ENCODE data around the gene SURF4. TPM values are rescaled to one million over a fixed set of nuclear protein-coding genes. Genes with fewer than 3 reads are reported as not detected.

SURF4 gene
- total and polyA plus RNA-seq, 2 of the 13 experiments (the other 11 are each of a cell fraction or from before 2014, with no cell fraction given): 220 to 265 TPM

- no peak for TF ChIP-seq ZNF44 (CRISPR knock-in tag; IDR thresholded peaks at IDR 0.05)
- TF ChIP-seq NBN (conservative IDR thresholded peaks at IDR 0.05): no peak
- TF ChIP-seq, protein P1, sequence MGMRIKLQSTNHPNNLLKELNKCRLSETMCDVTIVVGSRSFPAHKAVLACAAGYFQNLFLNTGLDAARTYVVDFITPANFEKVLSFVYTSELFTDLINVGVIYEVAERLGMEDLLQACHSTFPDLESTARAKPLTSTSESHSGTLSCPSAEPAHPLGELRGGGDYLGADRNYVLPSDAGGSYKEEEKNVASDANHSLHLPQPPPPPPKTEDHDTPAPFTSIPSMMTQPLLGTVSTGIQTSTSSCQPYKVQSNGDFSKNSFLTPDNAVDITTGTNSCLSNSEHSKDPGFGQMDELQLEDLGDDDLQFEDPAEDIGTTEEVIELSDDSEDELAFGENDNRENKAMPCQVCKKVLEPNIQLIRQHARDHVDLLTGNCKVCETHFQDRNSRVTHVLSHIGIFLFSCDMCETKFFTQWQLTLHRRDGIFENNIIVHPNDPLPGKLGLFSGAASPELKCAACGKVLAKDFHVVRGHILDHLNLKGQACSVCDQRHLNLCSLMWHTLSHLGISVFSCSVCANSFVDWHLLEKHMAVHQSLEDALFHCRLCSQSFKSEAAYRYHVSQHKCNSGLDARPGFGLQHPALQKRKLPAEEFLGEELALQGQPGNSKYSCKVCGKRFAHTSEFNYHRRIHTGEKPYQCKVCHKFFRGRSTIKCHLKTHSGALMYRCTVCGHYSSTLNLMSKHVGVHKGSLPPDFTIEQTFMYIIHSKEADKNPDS (CRISPR knock-in tag; IDR thresholded peaks at IDR 0.05): 0 out of 2 replicates have a peak, but pooled peaks have one; percentile 12
- TF ChIP-seq, protein P2, sequence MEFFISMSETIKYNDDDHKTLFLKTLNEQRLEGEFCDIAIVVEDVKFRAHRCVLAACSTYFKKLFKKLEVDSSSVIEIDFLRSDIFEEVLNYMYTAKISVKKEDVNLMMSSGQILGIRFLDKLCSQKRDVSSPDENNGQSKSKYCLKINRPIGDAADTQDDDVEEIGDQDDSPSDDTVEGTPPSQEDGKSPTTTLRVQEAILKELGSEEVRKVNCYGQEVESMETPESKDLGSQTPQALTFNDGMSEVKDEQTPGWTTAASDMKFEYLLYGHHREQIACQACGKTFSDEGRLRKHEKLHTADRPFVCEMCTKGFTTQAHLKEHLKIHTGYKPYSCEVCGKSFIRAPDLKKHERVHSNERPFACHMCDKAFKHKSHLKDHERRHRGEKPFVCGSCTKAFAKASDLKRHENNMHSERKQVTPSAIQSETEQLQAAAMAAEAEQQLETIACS (CRISPR knock-in tag; IDR thresholded peaks at IDR 0.05): no peak
- TF ChIP-seq ZMYM3 (CRISPR knock-in tag; IDR thresholded peaks at IDR 0.05): no peak
- TF ChIP-seq GMEB2 (CRISPR knock-in tag; IDR thresholded peaks at IDR 0.05; ENCODE audit: low read depth): peak; percentile 78
- TF ChIP-seq, protein P3, sequence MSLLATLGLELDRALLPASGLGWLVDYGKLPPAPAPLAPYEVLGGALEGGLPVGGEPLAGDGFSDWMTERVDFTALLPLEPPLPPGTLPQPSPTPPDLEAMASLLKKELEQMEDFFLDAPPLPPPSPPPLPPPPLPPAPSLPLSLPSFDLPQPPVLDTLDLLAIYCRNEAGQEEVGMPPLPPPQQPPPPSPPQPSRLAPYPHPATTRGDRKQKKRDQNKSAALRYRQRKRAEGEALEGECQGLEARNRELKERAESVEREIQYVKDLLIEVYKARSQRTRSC (CRISPR knock-in tag; IDR thresholded peaks at IDR 0.05; ENCODE audit: low read depth): no peak
- no peak; the same call in 1 of the 2 replicates for TF ChIP-seq SNAPC2 (CRISPR knock-in tag; IDR thresholded peaks at IDR 0.05)
- TF ChIP-seq HOXD1 (CRISPR knock-in tag; IDR thresholded peaks at IDR 0.05): peak; percentile 8; the same call in 1 of the 2 replicates
- TF ChIP-seq ZNF792 (CRISPR knock-in tag; IDR thresholded peaks at IDR 0.05): no peak
- no peak for TF ChIP-seq PRMT3 (CRISPR knock-in tag; IDR thresholded peaks at IDR 0.05; ENCODE audit: borderline replicate concordance, low read depth)
- TF ChIP-seq MIER2 (CRISPR knock-in tag; IDR thresholded peaks at IDR 0.05): no peak
- TF ChIP-seq NR1H2 (CRISPR knock-in tag; IDR thresholded peaks at IDR 0.05; ENCODE audit: borderline replicate concordance, low read depth): no peak
- no peak for TF ChIP-seq ZNF251 (CRISPR knock-in tag; IDR thresholded peaks at IDR 0.05)
- peak; percentile 45; the same call in 1 of the 2 replicates for TF ChIP-seq NRL (CRISPR knock-in tag; IDR thresholded peaks at IDR 0.05; ENCODE audit: borderline replicate concordance)
- no peak for TF ChIP-seq PITX1 (CRISPR knock-in tag; IDR thresholded peaks at IDR 0.05)
- no peak for TF ChIP-seq MZF1 (CRISPR knock-in tag; IDR thresholded peaks at IDR 0.05; ENCODE audit: borderline replicate concordance)
- TF ChIP-seq ZNF441 (CRISPR knock-in tag; IDR thresholded peaks at IDR 0.05; ENCODE audit: borderline replicate concordance): peak; percentile 20; the same call in 1 of the 2 replicates
- no peak for TF ChIP-seq ZNF614 (CRISPR knock-in tag; IDR thresholded peaks at IDR 0.05; ENCODE audit: borderline replicate concordance)
- TF ChIP-seq ZNF24 (IDR thresholded peaks at IDR 0.05): no peak
- no peak for TF ChIP-seq ZBTB21 (CRISPR knock-in tag; IDR thresholded peaks at IDR 0.05)
- 0 out of 2 replicates have a peak, but pooled peaks have one; percentile 23 for TF ChIP-seq ZNF589 (CRISPR knock-in tag; conservative IDR thresholded peaks at IDR 0.05)
- TF ChIP-seq RBAK (CRISPR knock-in tag; IDR thresholded peaks at IDR 0.05): no peak
- peak; percentile 17; the same call in 1 of the 2 replicates for TF ChIP-seq ZNF788 (CRISPR knock-in tag; IDR thresholded peaks at IDR 0.05; ENCODE audit: borderline replicate concordance)
- no peak for TF ChIP-seq CHD4 (IDR thresholded peaks at IDR 0.05; ENCODE audit: borderline replicate concordance, low read length)
- 0 out of 2 replicates have a peak, but pooled peaks have one; percentile 6 for TF ChIP-seq ZNF234 (CRISPR knock-in tag; conservative IDR thresholded peaks at IDR 0.05)
Observed at GRCh38 chr9:133375724-133376654, at the start of gene SURF4, which contains the start of gene STKLD1 (continued).
